NCI-H526 (cell line): ENCODE data around the gene ANKLE1.
"Not testable (repeated sequence)": the region's sequence is repeated elsewhere in the genome, so short reads cannot be mapped to it uniquely, and the experiment has no call there.

Experiments used
- DNase-seq, 2 experiments: peaks; one replicate each; lab custom pipeline; 2025; lab: John Stamatoyannopoulos, UW

The ANKLE1 gene

GRCh38 chr19:17283504-17283996, 1.8 kb downstream of the ANKLE1 start:
- DNase-seq: no peak

GRCh38 chr19:17285415-17286135, 3.9 kb downstream of the ANKLE1 start:
- no peak for DNase-seq

GRCh38 chr19:17286263-17286662, 4.6 kb downstream of the ANKLE1 start:
- DNase-seq: no peak

GRCh38 chr19:17286752-17287151, 5.1 kb downstream of the ANKLE1 start:
- DNase-seq: no peak

GRCh38 chr19:17289489-17289888, 7.8 kb downstream of the ANKLE1 start:
- peak; percentile 7 to 72 for DNase-seq

- peak; percentile 75 to 79 for DNase-seq
These were observed 10.8 kb downstream of the ANKLE1 start for GRCh38 chr19:17292301-17293074.

GRCh38 chr19:17293605-17294004, 11.9 kb downstream of the ANKLE1 start:
- no peak for DNase-seq

GRCh38 chr19:17294051-17294891, 12.6 kb downstream of the ANKLE1 start:
- DNase-seq: peak in 1 of 2 experiments; percentile 48

GRCh38 chr19:17295551-17295950, 13.8 kb downstream of the ANKLE1 start:
- DNase-seq: not testable (repeated sequence)

GRCh38 chr19:17296273-17296672, 14.6 kb downstream of the ANKLE1 start:
- no peak for DNase-seq

GRCh38 chr19:17296976-17297375, 15.3 kb downstream of the ANKLE1 start:
- no peak for DNase-seq

GRCh38 chr19:17300992-17301619, 19.4 kb downstream of the ANKLE1 start:
- DNase-seq: no peak

GRCh38 chr19:17302391-17303166, 20.9 kb downstream of the ANKLE1 start:
- DNase-seq: peak; percentile 80 to 82

- peak; percentile 63 to 92 for DNase-seq
These were observed 21.7 kb downstream of the ANKLE1 start, which contains the start of gene ABHD8 for GRCh38 chr19:17303167-17303939. TSS of gene ABHD8 (minus strand) at chr19:17303425. CDS start at chr19:17301616, 1,809 bp downstream.

- DNase-seq: no peak
These were observed 22.2 kb downstream of the ANKLE1 start for GRCh38 chr19:17303940-17304267.

GRCh38 chr19:17304386-17305215, 22.9 kb downstream of the ANKLE1 start:
- DNase-seq: no peak

- no peak for DNase-seq
These were observed 23.5 kb downstream of the ANKLE1 start for GRCh38 chr19:17305216-17305516.

GRCh38 chr19:17305517-17306284, 24.0 kb downstream of the ANKLE1 start, which contains the start of gene MRPL34:
TSS of gene MRPL34 (plus strand) at chr19:17305872. CDS start at chr19:17305893, 21 bp downstream.
- peak; percentile 96 to 97 for DNase-seq
